Measurements from ENCODE around the gene TP53BP2. TPM values are rescaled to one million over a fixed set of nuclear protein-coding genes. Genes with fewer than 3 reads are reported as not detected.

TP53BP2 gene
- polyA plus RNA-seq, 1 donor from 2014 or later, result 25.2 TPM

GRCh38 chr1:223815865-223816264, 29.9 kb downstream of the TP53BP2 start:
- TF ChIP-seq EP300 (conservative IDR thresholded peaks at IDR 0.05; ENCODE audit: poor library complexity, severe bottlenecking) (peak; percentile 42), POLR2AphosphoS5 (IDR thresholded peaks at IDR 0.05) (no peak), SMC3 (conservative IDR thresholded peaks at IDR 0.05; ENCODE audit: poor library complexity) (peak; percentile 13), REST (IDR thresholded peaks at IDR 0.05; ENCODE audit: borderline replicate concordance) (no peak), MXI1 (conservative IDR thresholded peaks at IDR 0.05; ENCODE audit: poor library complexity, severe bottlenecking) (no peak), RAD21 (conservative IDR thresholded peaks at IDR 0.05) (no peak), TAF1 (IDR thresholded peaks at IDR 0.05; ENCODE audit: low read depth) (no peak), EZH2 (IDR thresholded peaks at IDR 0.05; ENCODE audit: borderline replicate concordance, insufficient read depth, low read length, poor library complexity, severe bottlenecking) (no peak)
- no peak overlapping the region for H2AFZ ChIP-seq (ENCODE audit: low read depth, low read length)
- no peaks in the 10 kb centered on the region for H3K9me3 ChIP-seq (ENCODE audit: low read length)
- H4K20me1 ChIP-seq (ENCODE audit: insufficient read depth), result no peaks in the 10 kb centered on the region
- H3K9me2 ChIP-seq (ENCODE audit: insufficient read depth, low read length), result no peaks in the 10 kb centered on the region
- H3K27ac ChIP-seq (ENCODE audit: low read length), result peak overlapping the region; percentile 9
- no peaks in the 10 kb centered on the region for H3K27me3 ChIP-seq (ENCODE audit: insufficient read depth, low read depth, low read length)
- no peak overlapping the region for H3K4me3 ChIP-seq (ENCODE audit: low read length)
- no peaks in the 10 kb centered on the region for H3K36me3 ChIP-seq (ENCODE audit: insufficient read depth, low read length)
- peaks cover 4% of the 10 kb centered on the region for H3F3A ChIP-seq (ENCODE audit: insufficient read depth, low read length, poor library complexity, severe bottlenecking)
- H3K9ac ChIP-seq (ENCODE audit: low read length), result no peak overlapping the region
- no peak overlapping the region for H3K4me2 ChIP-seq (ENCODE audit: low read length)
- H3K79me2 ChIP-seq (replicated peaks; ENCODE audit: insufficient read depth, low read length), result no peaks in the 10 kb centered on the region

DNA sequence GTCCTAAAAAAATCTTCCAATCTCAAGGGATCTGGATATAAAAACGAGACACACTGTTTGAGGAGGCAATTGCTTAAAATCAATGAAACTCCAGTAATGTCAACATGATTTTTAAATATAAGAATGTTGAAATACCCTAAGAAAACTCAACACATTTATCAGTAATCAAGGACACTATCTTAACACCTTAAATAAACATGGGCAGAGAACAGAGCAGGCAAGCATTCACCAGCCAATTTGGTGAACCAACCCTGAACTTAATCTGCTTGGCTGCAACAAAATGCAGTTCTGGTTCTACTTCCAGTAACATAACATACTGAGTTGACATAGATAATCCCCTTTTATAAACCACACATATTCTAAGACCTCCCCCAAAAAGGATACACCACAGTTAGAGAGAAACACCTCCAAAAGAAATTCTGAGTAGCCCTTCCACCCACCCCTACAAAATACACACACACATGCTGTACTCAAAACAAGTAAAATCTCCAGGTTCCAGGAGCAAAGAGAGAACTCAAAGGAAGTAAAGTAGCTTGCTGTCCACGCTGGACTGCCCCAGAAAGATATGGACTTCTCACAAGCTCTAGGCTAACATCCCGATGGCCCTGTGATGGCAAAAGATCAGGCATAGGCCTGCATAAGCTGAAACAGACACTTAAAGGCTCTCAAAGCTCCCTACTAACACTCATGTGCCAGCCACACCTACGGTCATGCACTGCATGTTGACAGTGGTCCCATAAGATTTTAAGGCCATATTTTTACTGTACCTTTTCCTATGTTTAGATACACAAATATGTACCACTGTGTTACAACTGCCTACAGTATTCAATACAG, 30.5 kb downstream of the TP53BP2 start:
- no peaks in the 10 kb centered on the region for H3K9me2 ChIP-seq (ENCODE audit: insufficient read depth, low read length)
- H3K27me3 ChIP-seq (ENCODE audit: insufficient read depth, low read depth, low read length), result no peaks in the 10 kb centered on the region
- H4K20me1 ChIP-seq (ENCODE audit: insufficient read depth), result no peaks in the 10 kb centered on the region
- no peak overlapping the region for H3K4me3 ChIP-seq (ENCODE audit: low read length)
- H3K9ac ChIP-seq (ENCODE audit: low read length), result no peak overlapping the region
- H3K36me3 ChIP-seq (ENCODE audit: insufficient read depth, low read length), result no peaks in the 10 kb centered on the region
- H3K27ac ChIP-seq (ENCODE audit: low read length), result no peak overlapping the region
- H2AFZ ChIP-seq (ENCODE audit: low read depth, low read length), result no peak overlapping the region
- TF ChIP-seq EZH2 (IDR thresholded peaks at IDR 0.05; ENCODE audit: borderline replicate concordance, insufficient read depth, low read length, poor library complexity, severe bottlenecking) (no peak), TAF1 (IDR thresholded peaks at IDR 0.05; ENCODE audit: low read depth) (no peak), SMC3 (conservative IDR thresholded peaks at IDR 0.05; ENCODE audit: poor library complexity) (no peak), REST (IDR thresholded peaks at IDR 0.05; ENCODE audit: borderline replicate concordance) (no peak), EP300 (conservative IDR thresholded peaks at IDR 0.05; ENCODE audit: poor library complexity, severe bottlenecking) (no peak), RAD21 (conservative IDR thresholded peaks at IDR 0.05) (no peak), MXI1 (conservative IDR thresholded peaks at IDR 0.05; ENCODE audit: poor library complexity, severe bottlenecking) (no peak), POLR2AphosphoS5 (IDR thresholded peaks at IDR 0.05) (no peak)
- TF ChIP-seq, protein P1, sequence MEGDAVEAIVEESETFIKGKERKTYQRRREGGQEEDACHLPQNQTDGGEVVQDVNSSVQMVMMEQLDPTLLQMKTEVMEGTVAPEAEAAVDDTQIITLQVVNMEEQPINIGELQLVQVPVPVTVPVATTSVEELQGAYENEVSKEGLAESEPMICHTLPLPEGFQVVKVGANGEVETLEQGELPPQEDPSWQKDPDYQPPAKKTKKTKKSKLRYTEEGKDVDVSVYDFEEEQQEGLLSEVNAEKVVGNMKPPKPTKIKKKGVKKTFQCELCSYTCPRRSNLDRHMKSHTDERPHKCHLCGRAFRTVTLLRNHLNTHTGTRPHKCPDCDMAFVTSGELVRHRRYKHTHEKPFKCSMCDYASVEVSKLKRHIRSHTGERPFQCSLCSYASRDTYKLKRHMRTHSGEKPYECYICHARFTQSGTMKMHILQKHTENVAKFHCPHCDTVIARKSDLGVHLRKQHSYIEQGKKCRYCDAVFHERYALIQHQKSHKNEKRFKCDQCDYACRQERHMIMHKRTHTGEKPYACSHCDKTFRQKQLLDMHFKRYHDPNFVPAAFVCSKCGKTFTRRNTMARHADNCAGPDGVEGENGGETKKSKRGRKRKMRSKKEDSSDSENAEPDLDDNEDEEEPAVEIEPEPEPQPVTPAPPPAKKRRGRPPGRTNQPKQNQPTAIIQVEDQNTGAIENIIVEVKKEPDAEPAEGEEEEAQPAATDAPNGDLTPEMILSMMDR (IDR thresholded peaks at IDR 0.05; ENCODE audit: poor library complexity, severe bottlenecking), result no peak
- peaks cover 4% of the 10 kb centered on the region for H3F3A ChIP-seq (ENCODE audit: insufficient read depth, low read length, poor library complexity, severe bottlenecking)
- H3K9me3 ChIP-seq (ENCODE audit: low read length), result no peaks in the 10 kb centered on the region
- H3K79me2 ChIP-seq (replicated peaks; ENCODE audit: insufficient read depth, low read length), result no peaks in the 10 kb centered on the region
- no peak overlapping the region for H3K4me2 ChIP-seq (ENCODE audit: low read length)

Measured in neural cell (in vitro differentiated cells).